Aorta (tissue), 5 donors: ENCODE results near the gene SPEM3. TPM values are rescaled to one million over a fixed set of nuclear protein-coding genes. Genes with fewer than 3 reads are reported as not detected.

Experiments used
- ATAC-seq: fragments of 200-7000 bp; cut with Tn5 transposase; one replicate; pipeline ENCODE4 v1.9.1; 2022; ENCODE audit warnings: moderate library complexity; ENCODE audit not compliant: low FRiP score
- DNase-seq, 2 donors: peaks; one replicate each; pipeline ENCODE4 v3.0.0-alpha.2; 2020
- H3K27ac ChIP-seq, 2 donors: one replicate each; pipeline ENCODE4 v1.5.1; 2013; ENCODE audit warnings: low read length in 2 of 2, mild to moderate bottlenecking in 2 of 2, moderate library complexity in 2 of 2, control low read depth in 1 of 2, inconsistent platforms in 1 of 2, low read depth in 1 of 2
- H3K27me3 ChIP-seq, 2 donors: one replicate each; pipeline ENCODE4 v1.6.1; 2013; ENCODE audit warnings: control low read depth in 1 of 2, low read length in 1 of 2, mild to moderate bottlenecking in 1 of 2, moderate library complexity in 1 of 2; ENCODE audit not compliant: insufficient read depth in 2 of 2, control insufficient read depth in 1 of 2
- H3K36me3 ChIP-seq, 2 donors: one replicate each; pipeline ENCODE4 v1.6.1; 2013; ENCODE audit warnings: control low read depth in 1 of 2, low read length in 1 of 2, mild to moderate bottlenecking in 1 of 2; ENCODE audit not compliant: insufficient read depth in 2 of 2, control insufficient read depth in 1 of 2
- H3K4me1 ChIP-seq, 2 donors: one replicate each; pipeline ENCODE4 v1.6.1; 2013; ENCODE audit warnings: low read length in 2 of 2, control low read depth in 1 of 2, mild to moderate bottlenecking in 1 of 2, moderate library complexity in 1 of 2; ENCODE audit not compliant: insufficient read depth in 2 of 2, control insufficient read depth in 1 of 2
- H3K4me3 ChIP-seq, 2 donors: one replicate each; pipeline ENCODE4 v1.5.1; 2013; ENCODE audit warnings: low read length in 2 of 2, control low read depth in 1 of 2, mild to moderate bottlenecking in 1 of 2
- H3K9me3 ChIP-seq: one replicate; pipeline ENCODE4 v1.6.1; 2013; ENCODE audit warnings: mild to moderate bottlenecking, low read length; ENCODE audit not compliant: control insufficient read depth
- WGBS, 2 donors: extraction: QIAGEN DNeasy Blood & Tissue Kit; methylation state at CpG; one replicate each; pipeline ENCODE4 v1.1.7; 2013; 5-methylcytosine and 5-hydroxymethylcytosine counted together
- intact Hi-C, 2 donors: fragments of 100-400 bp; cut with DNase I; formaldehyde crosslinking; loops; one replicate each; pipeline versions ENCODE4 v1.14.2 to v1.15.0; 2022
- polyA plus RNA-seq, 2 donors: library from polyadenylated mRNA; stranded (reverse); fragments of 200-250 nt; gene quantifications; one replicate each; pipeline ENCODE4 v1.2.3, GENCODE V29; 2013
- total RNA-seq, 2 donors: library from RNA; stranded (reverse); fragmentation: NEBNext Ultra II Directional; extraction: Animal tissue kit (Norgen Biotek cat#: 25700); gene quantifications; one replicate each; pipeline ENCODE4 v1.2.1, GENCODE V29; 2021
- donor health status: healthy with polysubstance abuse.
- donor health status: Bipolar disorder and iron deficiency.
- donor health status: DM: no; HTN: no; CAD: no.
- donor health status: DM: no; HTN: no; CAD: no.
- donor health status: DM: yes; HTN: yes; CAD: no.

The SPEM3 gene
- total and polyA plus RNA-seq, 4 donors, result not detected

GRCh38 chr17:7407082-7407481, 21.6 kb upstream of the SPEM3 start:
- WGBS, 2 donors, result 81 to 85% methylated on average over 13 of the region's 13 CpGs
- ATAC-seq, result no peak

GRCh38 chr17:7407485-7408251, 21.0 kb upstream of the SPEM3 start, which contains the start of gene NLGN2:
TSS of gene NLGN2 (plus strand) at chr17:7407845. CDS start at chr17:7408256, 411 bp downstream.
- Histone ChIP-seq H3K4me3 (no peak within 1 kb of the TSS), H3K4me1 (no peaks in the 10 kb centered on the region), H3K9me3 (no peaks in the 10 kb centered on the region), H3K36me3 (no peaks in the 10 kb centered on the region), H3K27ac (no peak within 1 kb of the TSS), H3K27me3 (no peaks in the 10 kb centered on the region)
- WGBS, 2 donors, result 58 to 70% methylated on average over 9 to 12 of the region's 12 CpGs
- no peak for DNase-seq
- no peak for ATAC-seq
- intact Hi-C loops, result loop anchor here in 1 of 2 donors (2.0 kb wide), 1 partner anchor 27 kb away; the partner anchor contains the start of gene TMEM102

More at GRCh38 chr17:7407082-7407481, 21.6 kb upstream of the SPEM3 start:
- Histone ChIP-seq H3K4me3 (no peak overlapping the region), H3K4me1 (no peaks in the 10 kb centered on the region), H3K27ac (no peak overlapping the region), H3K36me3 (no peaks in the 10 kb centered on the region), H3K27me3 (no peaks in the 10 kb centered on the region), H3K9me3 (no peaks in the 10 kb centered on the region)
- DNase-seq, result no peak
- intact Hi-C loops, result loop anchor here in 1 of 2 donors (2.0 kb wide), 1 partner anchor 28 kb away; the partner anchor contains the start of gene TMEM102

- WGBS, 2 donors, result 76 to 78% methylated on average over 56 to 58 of the region's 58 CpGs
- Histone ChIP-seq H3K27ac (no peak overlapping the region), H3K4me3 (no peak overlapping the region), H3K9me3 (no peaks in the 10 kb centered on the region), H3K4me1 (no peaks in the 10 kb centered on the region), H3K36me3 (no peaks in the 10 kb centered on the region), H3K27me3 (no peaks in the 10 kb centered on the region)
- no peak for DNase-seq
- no peak for ATAC-seq
- intact Hi-C loops, result no loop called here
These were observed 20.4 kb upstream of the SPEM3 start for GRCh38 chr17:7408252-7408727.

- DNase-seq (no peak), ATAC-seq (no peak)
- no peaks in the 10 kb centered on the region for H3K4me1 ChIP-seq
- no peaks in the 10 kb centered on the region for H3K36me3 ChIP-seq
- H3K27me3 ChIP-seq, result no peaks in the 10 kb centered on the region
- no peak overlapping the region for H3K4me3 ChIP-seq
- no peak overlapping the region for H3K27ac ChIP-seq
- intact Hi-C loops, result no loop called here
- no peaks in the 10 kb centered on the region for H3K9me3 ChIP-seq
- WGBS, 2 donors, result 84 to 86% methylated on average over 6 of the region's 6 CpGs
These were observed 19.8 kb upstream of the SPEM3 start for GRCh38 chr17:7408863-7409262.

GRCh38 chr17:7409716-7410115, 18.9 kb upstream of the SPEM3 start:
- DNase-seq, result no peak
- intact Hi-C loops, result no loop called here
- WGBS, 2 donors, result 89 to 92% methylated on average over 6 of the region's 6 CpGs

GRCh38 chr17:7410634-7411426, 17.8 kb upstream of the SPEM3 start:
- Histone ChIP-seq H3K4me3 (no peak overlapping the region), H3K27ac (no peak overlapping the region), H3K27me3 (no peaks in the 10 kb centered on the region), H3K9me3 (no peaks in the 10 kb centered on the region), H3K4me1 (no peaks in the 10 kb centered on the region), H3K36me3 (no peaks in the 10 kb centered on the region)
- intact Hi-C loops, result no loop called here
- no peak for DNase-seq
- WGBS, 2 donors, result 87 to 88% methylated on average over 25 of the region's 25 CpGs
- no peak for ATAC-seq

More at GRCh38 chr17:7409716-7410115, 18.9 kb upstream of the SPEM3 start:
- no peaks in the 10 kb centered on the region for H3K27me3 ChIP-seq
- H3K36me3 ChIP-seq, result no peaks in the 10 kb centered on the region
- H3K4me1 ChIP-seq, result no peaks in the 10 kb centered on the region
- H3K4me3 ChIP-seq, result no peak overlapping the region
- no peak overlapping the region for H3K27ac ChIP-seq
- no peak for ATAC-seq
- H3K9me3 ChIP-seq, result no peaks in the 10 kb centered on the region

GRCh38 chr17:7411427-7411750, 17.3 kb upstream of the SPEM3 start:
- no peak overlapping the region for H3K4me3 ChIP-seq
- no peaks in the 10 kb centered on the region for H3K4me1 ChIP-seq
- H3K36me3 ChIP-seq, result no peaks in the 10 kb centered on the region
- intact Hi-C loops, result no loop called here
- DNase-seq (no peak), ATAC-seq (no peak)
- H3K27ac ChIP-seq, result no peak overlapping the region
- no peaks in the 10 kb centered on the region for H3K27me3 ChIP-seq
- WGBS, 2 donors, result 87 to 93% methylated on average over 5 to 8 of the region's 8 CpGs
- no peaks in the 10 kb centered on the region for H3K9me3 ChIP-seq

GRCh38 chr17:7413346-7413985, 15.2 kb upstream of the SPEM3 start:
- Histone ChIP-seq H3K4me1 (no peaks in the 10 kb centered on the region), H3K27me3 (no peaks in the 10 kb centered on the region), H3K9me3 (no peaks in the 10 kb centered on the region), H3K36me3 (no peaks in the 10 kb centered on the region), H3K4me3 (no peak overlapping the region), H3K27ac (no peak overlapping the region)
- intact Hi-C loops, result no loop called here
- no peak for DNase-seq
- WGBS, 2 donors, result 85 to 90% methylated on average over 6 of the region's 6 CpGs
- ATAC-seq, result no peak
